Measurements from ENCODE around the gene ADSS2.
"Not testable (repeated sequence)": the region's sequence is repeated elsewhere in the genome, so short reads cannot be mapped to it uniquely, and the experiment has no call there.

The ADSS2 gene

GRCh38 chr1:244451539-244451950 is at the start of gene ADSS2:
ADSS2 (minus strand) TSS chr1:244451909; CDS start chr1:244451817, 92 bp downstream.
- no peak for DNase-seq (ENCODE audit: low read depth, low spot score)

- DNase-seq (ENCODE audit: low read depth, low spot score): not testable (repeated sequence)
Measured at GRCh38 chr1:244500515-244500914, 48.8 kb upstream of the ADSS2 start.

- DNase-seq (ENCODE audit: low read depth, low spot score): not testable (repeated sequence)
Measured at GRCh38 chr1:244499484-244499883, 47.8 kb upstream of the ADSS2 start.

- no peak for DNase-seq (ENCODE audit: low read depth, low spot score)
Measured at GRCh38 chr1:244497805-244498204, 46.1 kb upstream of the ADSS2 start.

GRCh38 chr1:244496186-244496585 is 44.5 kb upstream of the ADSS2 start:
- DNase-seq (ENCODE audit: low read depth, low spot score): peak; percentile 23

GRCh38 chr1:244494653-244495052 is 42.9 kb upstream of the ADSS2 start:
- DNase-seq (ENCODE audit: low read depth, low spot score): no peak

GRCh38 chr1:244484971-244485370 is 33.3 kb upstream of the ADSS2 start:
- not testable (repeated sequence) for DNase-seq (ENCODE audit: low read depth, low spot score)

- DNase-seq (ENCODE audit: low read depth, low spot score): no peak
Measured at GRCh38 chr1:244473059-244473605, 21.4 kb upstream of the ADSS2 start.

GRCh38 chr1:244466724-244467123 is 15.0 kb upstream of the ADSS2 start:
- DNase-seq (ENCODE audit: low read depth, low spot score): no peak

- peak; percentile 96 for DNase-seq (ENCODE audit: low read depth, low spot score)
Measured at GRCh38 chr1:244461245-244462071, 9.7 kb upstream of the ADSS2 start, which contains the start of gene CATSPERE. CATSPERE (plus strand) TSS chr1:244461273; CDS start chr1:244461430, 157 bp downstream.

- DNase-seq (ENCODE audit: low read depth, low spot score): no peak
Measured at GRCh38 chr1:244460197-244460596, 8.5 kb upstream of the ADSS2 start.

GRCh38 chr1:244458781-244459180 is 7.1 kb upstream of the ADSS2 start:
- no peak for DNase-seq (ENCODE audit: low read depth, low spot score)

GRCh38 chr1:244456586-244456985 is 4.9 kb upstream of the ADSS2 start:
- DNase-seq (ENCODE audit: low read depth, low spot score): no peak

GRCh38 chr1:244454412-244454811 is 2.7 kb upstream of the ADSS2 start:
- DNase-seq (ENCODE audit: low read depth, low spot score): no peak

GRCh38 chr1:244451951-244452795 is 464 bp upstream of the ADSS2 start:
- peak; percentile 100 for DNase-seq (ENCODE audit: low read depth, low spot score)

- peak; percentile 69 for DNase-seq (ENCODE audit: low read depth, low spot score)
Measured at GRCh38 chr1:244450597-244451538, 841 bp downstream of the ADSS2 start.

GRCh38 chr1:244449936-244450508 is 1.7 kb downstream of the ADSS2 start:
- peak; percentile 16 for DNase-seq (ENCODE audit: low read depth, low spot score)

GRCh38 chr1:244448279-244449036 is 3.3 kb downstream of the ADSS2 start:
- DNase-seq (ENCODE audit: low read depth, low spot score): no peak

GRCh38 chr1:244447552-244447951 is 4.2 kb downstream of the ADSS2 start:
- no peak for DNase-seq (ENCODE audit: low read depth, low spot score)

- DNase-seq (ENCODE audit: low read depth, low spot score): no peak
Measured at GRCh38 chr1:244447024-244447423, 4.7 kb downstream of the ADSS2 start.
